Stimulated activated CD4-positive, alpha-beta T cell treated with anti-CD3 and anti-CD28 coated beads, TNF-alpha, amount 100 ng/mL, for 1 hour (primary cell): ENCODE measurements around the gene F10.
A peak's percentile ranks its signal among the peaks of the same experiment; 100 is the strongest.

Experiments used
- DNase-seq, 3 donors: peaks; one replicate each; pipeline ENCODE4 v3.0.0-alpha.2; 2020; ENCODE audit warnings: low read depth in 3 of 3, low spot score in 1 of 3

F10 gene

GRCh38 chr13:113129921-113130750, 7.5 kb downstream of the F10 start:
- peak in 1 of 3 donors; percentile 8 for DNase-seq

GRCh38 chr13:113135281-113135760, 12.7 kb downstream of the F10 start:
- no peak for DNase-seq

- DNase-seq: no peak
Measured at GRCh38 chr13:113137691-113138298, 15.2 kb downstream of the F10 start.

- DNase-seq: no peak
Measured at GRCh38 chr13:113138792-113139551, 16.4 kb downstream of the F10 start.

- DNase-seq: no peak
Measured at GRCh38 chr13:113139577-113139976, 17.0 kb downstream of the F10 start.

- DNase-seq: no peak
Measured at GRCh38 chr13:113140677-113141600, 18.3 kb downstream of the F10 start.

- DNase-seq: no peak
Measured at GRCh38 chr13:113141601-113141970, 19.0 kb downstream of the F10 start.

GRCh38 chr13:113142876-113143275, 20.3 kb downstream of the F10 start:
- DNase-seq: no peak

- DNase-seq: no peak
Measured at GRCh38 chr13:113143466-113144254, 21.1 kb downstream of the F10 start.

- no peak for DNase-seq
Measured at GRCh38 chr13:113144255-113144629, 21.6 kb downstream of the F10 start.

- DNase-seq: no peak
Measured at GRCh38 chr13:113145496-113145895, 22.9 kb downstream of the F10 start.

GRCh38 chr13:113145911-113146598, 23.5 kb downstream of the F10 start:
- no peak for DNase-seq

GRCh38 chr13:113146750-113147149, 24.2 kb downstream of the F10 start:
- DNase-seq: no peak

- no peak for DNase-seq
Measured at GRCh38 chr13:113147206-113147605, 24.6 kb downstream of the F10 start.

- DNase-seq: no peak
Measured at GRCh38 chr13:113148407-113148806, 25.8 kb downstream of the F10 start.

GRCh38 chr13:113148940-113149503, 26.4 kb downstream of the F10 start:
- DNase-seq: no peak

GRCh38 chr13:113149711-113150549, 27.3 kb downstream of the F10 start:
- no peak for DNase-seq
